K562 (cell line): ENCODE results near the gene HSD17B12. TPM values are rescaled to one million over a fixed set of nuclear protein-coding genes. Genes with fewer than 3 reads are reported as not detected.

Experiments
- ATAC-seq: fragments of 200-7000 bp; cut with Tn5 transposase; 3 replicates; pipeline ENCODE4 v1.9.1; 2020; ENCODE audit warnings: moderate library complexity
- BruUV-seq: library from RNA; stranded (reverse); fragments of 400-500 nt; replicated peaks from 2 replicates; lab custom pipeline; 2021; lab: Mats Ljungman, UMichigan
- CTCF ChIA-PET: fragments of 300-600 bp; formaldehyde crosslinking; extraction: SDS; loops from one replicate; lab custom pipeline; 2021; ENCODE audit warnings: low intra/inter-chr PET ratio; lab: Yijun Ruan, JAX
- POLR2A ChIA-PET: fragments of 300-600, 350-650 bp; sonication (Branson Sonifier 250); formaldehyde crosslinking; extraction: SDS; loops from one replicate; lab custom pipeline; 2021; ENCODE audit warnings: antibody characterized with exemption, inconsistent platforms; lab: Yijun Ruan, JAX
- DNase-seq, 4 experiments: peaks; one replicate each; pipeline versions ENCODE4 v3.0.0 to v3.0.0-alpha.2; 2011 to 2018; ENCODE audit warnings: low spot score in 3 of 4, mixed read lengths in 3 of 4; ENCODE audit errors: extremely low read depth in 1 of 4
- FAIRE-seq: peaks from 2 replicates; lab custom pipeline; 2011; peaks lifted over from hg19 to GRCh38; lab: Jason Lieb, UNC
- H2AFZ ChIP-seq: 2 replicates; pipeline ENCODE4 v1.6.0; 2011; ENCODE audit warnings: low read depth, low read length, control low read depth, inconsistent platforms
- H3K27ac ChIP-seq: fragments of 200-600 bp; 3 replicates; pipeline ENCODE4 v1.8.0; 2011; ENCODE audit warnings: low read depth, mild to moderate bottlenecking, control low read depth, inconsistent platforms, low read length, moderate library complexity, mixed read lengths; ENCODE audit errors: extremely low read depth
- H3K27me3 ChIP-seq, 2 experiments: fragments of 300-600 bp in 1 of 2; 2 replicates in 1 of 2; 3 replicates in 1 of 2; pipeline versions ENCODE4 v1.6.0 to v1.8.0; 2011; ENCODE audit warnings: inconsistent platforms in 2 of 2, low read length in 2 of 2, mild to moderate bottlenecking in 1 of 2, mixed read lengths in 1 of 2, moderate library complexity in 1 of 2; ENCODE audit not compliant: control insufficient read depth in 2 of 2, insufficient read depth in 2 of 2
- H3K36me3 ChIP-seq: fragments of 300-600 bp; 3 replicates; pipeline ENCODE4 v1.8.0; 2011; ENCODE audit warnings: mild to moderate bottlenecking, low read length, inconsistent platforms; ENCODE audit not compliant: control insufficient read depth, insufficient read depth
- H3K4me1 ChIP-seq, 2 experiments: fragments of 200-600 bp in 1 of 2; replicated peaks in 1 of 2; 2 replicates in 1 of 2; 3 replicates in 1 of 2; pipeline versions ENCODE4 v1.5.1 to v1.8.0; 2011; ENCODE audit warnings: inconsistent platforms in 2 of 2, low read length in 2 of 2, mild to moderate bottlenecking in 1 of 2, mixed read lengths in 1 of 2, moderate library complexity in 1 of 2; ENCODE audit not compliant: control insufficient read depth in 2 of 2, insufficient read depth in 2 of 2
- H3K4me2 ChIP-seq: 2 replicates; pipeline ENCODE4 v1.6.1; 2011; ENCODE audit warnings: low read length, control low read depth, inconsistent platforms, mixed read lengths; ENCODE audit not compliant: insufficient read depth
- H3K4me3 ChIP-seq: fragments of 200-600 bp; sonication (generic), shearing (Covaris generic); 2 replicates; pipeline ENCODE4 v1.5.1; 2016; ENCODE audit warnings: control low read depth, inconsistent platforms
- H3K79me2 ChIP-seq: fragments of 200-600 bp; 3 replicates; pipeline ENCODE4 v1.8.0; 2011; ENCODE audit warnings: low read length, inconsistent platforms; ENCODE audit not compliant: control insufficient read depth, insufficient read depth
- H3K9ac ChIP-seq, 2 experiments: 2 replicates each; pipeline versions ENCODE4 v1.6.0 to v1.6.1; 2011; ENCODE audit warnings: low read depth in 2 of 2, low read length in 2 of 2, control low read depth in 1 of 2, inconsistent platforms in 1 of 2, mild to moderate bottlenecking in 1 of 2, mixed read lengths in 1 of 2; ENCODE audit not compliant: insufficient read depth in 1 of 2
- H3K9me1 ChIP-seq: one replicate; pipeline ENCODE4 v1.6.0; 2011; ENCODE audit warnings: inconsistent platforms, mild to moderate bottlenecking, low read length, moderate library complexity; ENCODE audit not compliant: control insufficient read depth, insufficient read depth
- H3K9me3 ChIP-seq: replicated peaks from 2 replicates; pipeline ENCODE4 v1.5.1; 2011; ENCODE audit warnings: low read depth, low read length, inconsistent platforms; ENCODE audit not compliant: control insufficient read depth, insufficient read depth
- H4K20me1 ChIP-seq: replicated peaks from 2 replicates; pipeline ENCODE4 v1.6.1; 2011; ENCODE audit warnings: low read length, inconsistent platforms, mixed read lengths; ENCODE audit not compliant: control insufficient read depth, insufficient read depth
- BCL6 ChIP-seq: fragments of 250-450 bp; sonication (Bioruptor Pico); IDR thresholded peaks from 2 replicates; pipeline ENCODE4 v1.4.0; 2020
- CCAR2 ChIP-seq: fragments of 200-400 bp; formaldehyde crosslinking; IDR thresholded peaks from 2 replicates; pipeline ENCODE4 v1.6.1; 2017; ENCODE audit warnings: mild to moderate bottlenecking, low read depth, low read length
- HOXB6 ChIP-seq: fragments of 250-450 bp; sonication (Bioruptor Pico); IDR thresholded peaks from 2 replicates; pipeline ENCODE4 v1.5.1; 2022; ENCODE audit warnings: mild to moderate bottlenecking, borderline replicate concordance
- PHB ChIP-seq: fragments of 250-450 bp; sonication (Bioruptor Pico); IDR thresholded peaks from 2 replicates; pipeline ENCODE4 v1.5.0; 2021
- SETDB1 ChIP-seq: IDR thresholded peaks from one replicate; pipeline ENCODE4 v1.6.1; 2012; ENCODE audit warnings: low read length, control low read depth, inconsistent platforms
- ZBED1 ChIP-seq: IDR thresholded peaks from 2 replicates; pipeline ENCODE4 v1.6.1; 2014
- WGBS: fragments of 100-300 bp; shearing (Covaris generic); methylation state at CpG from one replicate; pipeline ENCODE4 v1.1.6; 2016; ENCODE audit warnings: low coverage, mixed read lengths; ENCODE audit not compliant: insufficient coverage; ENCODE audit errors: missing lambda C conversion rate; 5-methylcytosine and 5-hydroxymethylcytosine counted together
- in situ Hi-C: fragments of 300-500 bp; cut with MboI; formaldehyde crosslinking; loops from 4 replicates; pipeline ENCODE4 v1.15.0; 2018; ENCODE audit warnings: inconsistent platforms, mixed read lengths
- intact Hi-C: fragments of 100-400 bp; cut with micrococcal nuclease; formaldehyde crosslinking; loops from 2 replicates; pipeline ENCODE4 v1.14.2; 2022
- polyA plus RNA-seq, 8 experiments: library from polyadenylated mRNA; depleted of rRNA in 4 of 8; stranded (reverse) in 5 of 8; unstranded in 3 of 8; fragments of >200 nt; fragmentation: Nextera tagmentation in 2 of 8; fragmentation: Illumina TruSeq in 1 of 8; extraction: Ambion mirVana in 2 of 8; extraction: Trizol in 1 of 8; gene quantifications; 2 replicates each; pipeline versions ENCODE4 v1.2.1 to v1.2.3, GENCODE V29; 2011 to 2014; ENCODE audit warnings: inconsistent platforms in 1 of 8, missing spikeins in 1 of 8
- total RNA-seq, 7 experiments: library from RNA; depleted of rRNA in 6 of 7; stranded (reverse); fragments of >200 nt in 6 of 7; fragmentation: Illumina TruSeq in 2 of 7; extraction: Trizol in 2 of 7; gene quantifications; 2 replicates each; pipeline versions ENCODE4 v1.2.1 to v1.2.3, GENCODE V29; 2011 to 2021; ENCODE audit warnings: low replicate concordance in 1 of 7
- TF ChIP-seq, protein P1 (sequence below): fragments of 450-650 bp; formaldehyde crosslinking; IDR thresholded peaks from 2 replicates; pipeline ENCODE4 v1.4.0; 2020; ENCODE audit warnings: mild to moderate bottlenecking

Gene HSD17B12
- total and polyA plus RNA-seq, 9 of the 15 experiments (the other 6 are each of a cell fraction or from before 2014, with no cell fraction given), result 9.1 to 34.5 (median 23.3) TPM

DNA sequence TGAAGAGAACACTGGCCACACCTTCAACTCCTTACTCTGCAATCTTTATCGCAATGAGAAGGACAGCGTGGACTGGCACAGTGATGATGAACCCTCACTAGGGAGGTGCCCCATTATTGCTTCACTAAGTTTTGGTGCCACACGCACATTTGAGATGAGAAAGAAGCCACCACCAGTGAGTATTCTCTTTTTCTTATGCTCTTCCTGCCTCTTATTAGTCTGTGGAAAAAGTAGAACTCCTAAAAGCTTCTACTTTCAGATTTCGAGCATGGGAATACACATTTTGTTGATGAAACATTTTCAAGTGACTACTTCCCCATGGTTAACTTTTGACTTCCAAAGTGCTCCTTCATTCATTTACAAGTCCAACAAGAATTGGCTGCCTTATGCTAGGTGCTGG, 221.0 kb downstream of the HSD17B12 start (continued):
- TF ChIP-seq CCAR2, result no peak

DNA sequence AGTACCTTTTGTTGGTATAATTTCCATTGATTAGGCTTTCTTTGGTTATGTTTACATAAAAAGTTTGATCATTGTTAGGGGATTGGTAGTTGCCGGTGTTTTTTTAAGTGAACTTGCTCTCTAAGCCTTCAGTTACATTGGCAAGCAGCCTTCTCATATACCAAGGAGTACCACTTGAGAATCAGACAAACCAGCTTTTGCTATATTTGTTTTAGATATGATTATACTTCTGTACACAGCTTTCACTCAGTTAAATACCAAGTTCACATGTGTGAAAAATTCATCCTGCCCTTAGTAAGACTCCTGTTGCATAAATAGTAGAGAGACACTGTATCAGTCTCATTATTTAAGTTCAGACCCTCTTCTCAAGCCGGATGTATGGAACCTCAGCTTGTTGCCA, 222.5 kb downstream of the HSD17B12 start:
- H3K27me3 ChIP-seq, result no peaks in the 10 kb centered on the region; a peak in 1 of 5 replicates
- H2AFZ ChIP-seq, result no peak overlapping the region
- ChIA-PET CTCF (no interaction called here), POLR2A (interaction anchor here (0.6 kb wide), 1 partner anchor 320 kb away, joined by 4 read pairs; no protein-coding TSS in a partner anchor)
- H3K4me3 ChIP-seq, result no peak overlapping the region
- no peak for FAIRE-seq
- H3K36me3 ChIP-seq, result peaks cover 22% of the 10 kb centered on the region; the same call in 2 of the 3 replicates
- in situ Hi-C loops (no loop called here), intact Hi-C loops (no loop called here)
- TF ChIP-seq HOXB6 (CRISPR knock-in tag) (no peak), BCL6 (CRISPR knock-in tag) (no peak), ZBED1 (no peak), PHB (CRISPR knock-in tag) (no peak), SETDB1 (no peak)
- TF ChIP-seq, protein P1, sequence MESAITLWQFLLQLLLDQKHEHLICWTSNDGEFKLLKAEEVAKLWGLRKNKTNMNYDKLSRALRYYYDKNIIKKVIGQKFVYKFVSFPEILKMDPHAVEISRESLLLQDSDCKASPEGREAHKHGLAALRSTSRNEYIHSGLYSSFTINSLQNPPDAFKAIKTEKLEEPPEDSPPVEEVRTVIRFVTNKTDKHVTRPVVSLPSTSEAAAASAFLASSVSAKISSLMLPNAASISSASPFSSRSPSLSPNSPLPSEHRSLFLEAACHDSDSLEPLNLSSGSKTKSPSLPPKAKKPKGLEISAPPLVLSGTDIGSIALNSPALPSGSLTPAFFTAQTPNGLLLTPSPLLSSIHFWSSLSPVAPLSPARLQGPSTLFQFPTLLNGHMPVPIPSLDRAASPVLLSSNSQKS, result no peak
- H3K9me1 ChIP-seq, result no peaks in the 10 kb centered on the region
- H3K4me2 ChIP-seq, result no peak overlapping the region
- no peak overlapping the region for H3K9ac ChIP-seq
- ATAC-seq, result no peak
- no peaks in the 10 kb centered on the region for H3K79me2 ChIP-seq
- BruUV-seq, result no TSS peak
- no peaks in the 10 kb centered on the region for H4K20me1 ChIP-seq
- H3K9me3 ChIP-seq, result no peaks in the 10 kb centered on the region
- 60% methylated on average over 2 of the region's 2 CpGs for WGBS
- H3K27ac ChIP-seq, result no peak overlapping the region
- no peak for DNase-seq
- no peaks in the 10 kb centered on the region for H3K4me1 ChIP-seq
